GM18867 (cell line): Measurements from ENCODE around the gene PTPRN2.

ENCODE experiments used
- ATAC-seq: cut with Tn5 transposase; IDR thresholded peaks from one replicate; pipeline ENCODE4 v1.9.1; 2021; ENCODE audit warnings: mild to moderate bottlenecking, moderate library complexity; ENCODE audit not compliant: unreplicated experiment

Gene PTPRN2

DNA sequence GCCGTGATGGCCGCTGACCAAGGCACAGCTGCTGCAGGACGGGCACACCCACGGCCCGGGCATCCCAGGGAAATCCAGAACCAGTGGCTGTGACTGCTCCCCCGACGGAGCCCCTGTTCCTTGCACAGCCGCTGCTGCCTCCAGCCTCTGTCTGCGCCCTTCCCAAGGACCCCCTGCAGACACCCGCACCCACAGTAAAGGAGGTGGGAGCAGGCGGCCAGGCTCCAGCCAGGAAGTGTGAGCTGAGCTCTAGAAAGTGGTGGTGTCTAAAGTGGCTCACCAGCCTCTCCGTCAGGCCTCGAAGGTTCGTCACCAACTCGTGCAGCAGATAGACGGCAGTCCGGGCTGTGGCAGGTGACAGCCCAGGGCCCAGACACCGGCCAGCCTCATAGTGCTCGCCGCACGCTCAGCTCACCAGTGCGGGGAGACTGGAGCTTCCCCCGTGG lies 944.1 kb downstream of the PTPRN2 start:
- ATAC-seq = no peak

DNA sequence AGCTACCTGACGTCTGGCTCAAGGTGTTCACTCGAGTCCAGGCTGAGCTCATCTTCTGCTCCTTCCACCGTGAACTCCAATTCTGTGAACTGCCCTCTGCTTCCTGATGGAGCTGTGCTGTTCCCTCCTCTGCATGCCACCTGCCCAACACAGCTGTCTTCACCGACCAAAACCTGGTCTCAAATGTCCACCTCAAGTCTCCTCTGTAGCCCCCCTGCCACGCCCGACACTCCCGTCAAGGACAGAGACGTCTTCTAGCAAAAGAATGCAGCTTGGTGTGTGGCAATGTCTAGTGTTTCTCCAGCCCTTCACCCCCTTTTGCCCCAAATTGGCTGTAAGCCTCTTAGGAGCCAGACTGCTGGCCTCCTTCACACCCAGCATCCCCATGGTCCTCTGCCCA lies 945.8 kb downstream of the PTPRN2 start:
- ATAC-seq = no peak

DNA sequence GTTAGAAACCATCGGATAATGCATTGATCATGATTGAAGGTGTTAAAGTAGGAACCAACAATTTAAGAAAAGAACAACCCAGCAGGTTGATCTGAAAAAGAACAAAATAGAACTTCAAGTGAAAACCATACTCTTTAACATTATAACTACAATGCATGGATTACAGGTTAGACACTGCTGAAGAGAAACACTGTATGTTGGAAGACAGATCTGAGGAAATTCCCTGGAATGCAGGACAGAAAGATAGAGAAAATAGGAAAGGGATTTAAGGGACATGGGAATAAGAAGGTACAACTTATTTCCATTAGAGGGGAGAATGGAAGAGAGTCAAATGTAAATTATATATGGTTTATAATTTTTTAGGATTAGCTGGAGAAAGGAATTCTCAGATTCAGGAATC lies 947.5 kb downstream of the PTPRN2 start:
- no peak for ATAC-seq

DNA sequence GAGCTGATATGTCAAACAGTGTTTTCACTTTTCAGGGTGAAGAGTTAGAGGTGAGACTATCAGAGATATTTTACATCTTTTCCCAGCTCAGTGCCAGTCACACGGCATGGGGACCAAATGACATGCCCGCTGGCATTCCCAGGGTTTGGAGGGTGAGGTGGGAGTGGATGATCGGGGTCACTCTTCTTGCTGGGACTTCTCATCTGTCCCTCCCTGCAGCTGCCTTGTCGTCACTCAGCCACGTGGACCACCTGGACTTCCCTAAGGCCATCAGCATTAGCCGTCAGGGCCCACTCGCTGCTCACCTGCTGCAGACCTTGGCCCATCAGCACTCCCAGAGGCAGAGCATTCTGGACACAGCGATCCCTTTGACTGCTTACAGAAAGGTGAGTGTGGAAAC lies 949.1 kb downstream of the PTPRN2 start:
- no peak for ATAC-seq

DNA sequence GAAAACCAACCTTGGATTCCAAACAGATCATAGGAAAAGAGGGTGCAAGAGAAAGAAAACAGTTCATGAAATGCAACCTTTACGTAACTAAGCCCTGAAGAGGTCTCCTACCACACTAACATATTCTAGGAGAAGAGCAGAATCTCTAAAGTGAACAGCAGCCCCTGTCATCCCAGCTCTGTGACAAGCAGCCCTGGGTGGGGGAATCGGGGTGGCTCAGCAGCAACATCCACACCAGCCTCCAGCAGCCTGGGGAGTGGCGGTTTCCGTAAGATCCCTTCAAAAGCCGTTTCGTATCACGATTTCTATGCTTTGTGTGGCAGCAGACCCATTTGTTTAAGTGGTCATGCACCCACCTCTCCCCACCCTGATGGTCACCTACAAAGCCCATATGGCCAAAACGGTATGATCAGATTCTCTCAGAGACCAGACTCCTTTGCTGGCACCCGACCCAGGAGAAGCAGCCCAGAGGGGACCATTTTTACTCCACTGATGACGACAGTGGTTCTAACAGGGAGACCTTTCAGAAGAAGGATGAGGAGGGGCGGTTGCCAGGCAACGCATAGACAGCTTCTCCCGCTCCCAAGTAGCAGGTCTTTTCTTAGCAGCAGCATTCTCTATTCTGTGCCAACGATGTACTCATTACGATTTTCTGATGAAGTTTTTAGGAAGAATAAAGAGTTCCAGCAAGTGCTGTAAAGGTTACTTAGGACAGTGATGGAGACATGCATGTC lies 950.2 kb downstream of the PTPRN2 start:
- no peak for ATAC-seq

DNA sequence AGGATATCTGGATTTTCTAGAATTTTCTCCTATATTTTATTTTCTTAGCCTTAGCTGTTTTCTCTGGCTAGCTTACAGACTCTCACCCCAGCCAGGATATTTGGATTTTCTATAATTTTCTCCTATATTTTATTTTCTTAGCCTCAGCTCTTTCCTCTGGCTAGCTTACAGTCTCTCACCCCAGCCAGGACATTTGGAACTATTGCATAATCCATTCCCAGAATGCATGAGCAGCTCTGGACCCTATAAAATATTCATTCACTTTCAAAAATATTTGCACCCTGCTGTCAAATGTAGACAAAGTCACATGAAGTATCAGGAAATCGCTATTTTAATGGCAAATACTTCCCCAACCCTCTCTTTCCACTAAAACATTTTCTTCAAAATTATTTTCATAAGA lies 952.0 kb downstream of the PTPRN2 start:
- no peak for ATAC-seq

DNA sequence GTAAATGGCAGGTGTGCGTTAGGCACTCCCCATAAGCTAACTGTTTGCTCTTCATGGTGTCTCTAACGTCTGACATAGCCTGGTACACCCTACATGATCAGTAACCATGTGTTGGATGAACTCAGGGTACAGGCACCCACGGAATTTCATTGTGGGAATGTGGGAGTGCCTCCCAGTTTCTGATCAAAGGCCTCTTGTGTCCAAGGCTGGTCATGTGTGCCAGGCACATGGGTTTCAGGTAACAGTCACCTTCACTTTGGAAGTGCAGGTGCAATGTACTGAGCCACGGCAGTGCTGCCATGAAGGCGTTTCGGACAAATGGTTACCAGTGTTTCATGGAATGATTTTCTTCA lies 952.5 kb downstream of the PTPRN2 start:
- ATAC-seq = no peak

DNA sequence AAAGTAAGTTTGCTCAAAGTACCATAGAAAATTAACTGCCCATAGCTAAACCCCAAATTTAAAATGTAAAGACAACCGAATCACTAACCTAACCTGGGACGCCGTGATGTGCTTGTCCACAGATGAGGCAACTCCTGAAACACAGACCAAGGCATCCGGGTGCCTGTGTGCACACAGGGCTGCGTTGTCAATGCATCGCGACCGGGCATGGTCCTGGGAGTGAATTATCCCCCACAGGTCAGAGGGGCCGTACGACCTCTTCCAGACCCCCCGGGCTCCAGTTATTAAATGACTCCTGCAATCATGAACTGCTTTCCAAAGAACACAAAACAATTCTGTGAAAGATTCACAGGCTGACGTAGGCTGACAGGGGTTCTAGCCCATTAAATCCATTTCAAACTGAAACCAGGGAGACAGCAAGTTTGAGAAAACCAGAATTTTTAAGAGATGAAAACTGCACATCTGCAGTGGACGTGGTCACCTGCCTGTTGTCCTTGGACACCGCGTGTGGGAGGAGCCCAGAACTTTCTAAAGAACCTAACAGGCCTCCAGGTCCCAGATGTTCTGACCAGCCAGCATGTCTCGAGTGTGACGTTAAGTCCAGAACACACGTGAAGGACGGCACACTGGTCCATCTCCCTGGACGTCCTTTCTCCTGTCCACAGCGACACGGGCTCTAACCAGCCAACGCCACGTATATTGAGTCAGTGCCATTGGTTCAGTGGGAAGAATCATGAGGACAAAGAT lies 953.0 kb downstream of the PTPRN2 start:
- ATAC-seq = no peak

DNA sequence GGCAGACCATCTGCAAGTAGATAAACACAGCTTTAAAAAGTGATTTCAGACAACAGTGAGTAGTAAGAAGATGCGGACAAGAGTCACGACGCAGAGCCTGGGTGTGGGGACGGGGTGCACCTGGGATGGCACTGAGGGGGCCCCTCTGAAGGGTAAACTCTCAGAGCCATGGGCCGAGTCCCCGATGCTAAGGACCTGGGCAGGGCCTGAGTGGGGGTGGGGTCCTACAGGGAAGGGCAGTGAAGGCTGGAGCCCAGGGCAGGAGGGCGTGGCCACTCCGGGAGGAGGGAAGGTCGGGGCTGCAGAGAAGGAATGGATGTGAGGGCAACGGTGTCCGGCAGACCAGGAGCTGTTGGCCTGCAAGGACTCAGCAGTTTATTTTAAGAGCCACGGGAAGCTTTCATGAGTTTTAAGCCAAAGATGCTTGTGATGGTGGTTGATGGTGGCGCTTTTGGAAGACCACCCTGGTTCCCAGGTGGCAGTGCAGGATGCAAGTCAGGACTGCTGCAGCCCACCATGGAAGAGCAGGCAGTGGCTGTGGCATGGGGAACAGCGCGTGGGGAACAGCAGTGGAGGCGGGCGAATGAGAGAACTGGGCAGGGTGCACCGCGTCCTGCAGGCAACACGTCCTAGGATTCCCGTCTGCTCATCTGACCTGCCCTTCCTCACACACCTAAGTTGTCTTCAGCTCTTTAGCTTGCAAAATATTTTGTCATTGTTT lies 954.0 kb downstream of the PTPRN2 start:
- no peak for ATAC-seq

DNA sequence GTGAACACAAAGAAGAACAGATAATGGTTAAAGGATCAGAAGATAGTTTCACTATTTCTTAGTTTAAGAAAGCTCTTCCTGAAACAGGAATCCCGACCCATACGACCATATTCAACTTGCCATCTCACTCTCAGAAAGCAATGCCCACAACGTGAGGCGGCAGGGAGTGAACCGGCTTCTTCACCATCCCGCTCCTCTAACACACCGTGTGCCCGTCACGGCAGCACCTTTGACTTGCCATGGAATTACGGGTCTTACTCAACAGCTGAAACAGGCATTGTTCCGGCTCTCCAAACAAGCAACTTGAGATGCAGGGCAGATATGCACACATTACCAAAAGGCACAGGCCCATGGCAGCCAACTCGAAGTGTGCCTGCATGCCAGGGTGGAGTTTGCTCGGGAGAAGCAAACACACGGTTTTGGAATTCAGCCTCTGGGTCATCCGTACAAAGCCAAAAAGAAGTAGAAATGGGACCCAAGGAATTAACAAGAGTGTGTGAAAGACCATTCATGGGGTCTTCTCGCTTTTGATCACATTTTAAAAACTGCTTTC lies 957.2 kb downstream of the PTPRN2 start:
- no peak for ATAC-seq

DNA sequence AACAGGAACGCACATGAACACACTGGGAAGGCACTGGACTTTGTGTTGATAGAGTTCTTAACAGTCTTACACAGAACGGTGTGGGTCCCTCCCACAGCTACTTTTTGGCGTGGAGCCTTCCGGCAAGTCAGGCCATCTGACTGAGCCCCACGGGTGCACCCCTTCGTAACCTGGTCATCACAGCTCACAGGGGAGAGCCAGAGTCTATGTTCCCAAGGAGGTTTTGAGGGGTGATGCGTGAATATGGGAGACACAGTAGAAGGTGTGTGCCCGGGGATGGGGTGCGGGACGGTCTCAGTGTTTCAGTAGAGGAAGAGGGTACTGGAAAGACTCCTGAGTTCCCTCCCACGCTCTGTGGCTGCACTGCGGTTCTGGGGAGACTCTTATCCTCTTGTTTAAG lies 959.2 kb downstream of the PTPRN2 start:
- no peak for ATAC-seq

DNA sequence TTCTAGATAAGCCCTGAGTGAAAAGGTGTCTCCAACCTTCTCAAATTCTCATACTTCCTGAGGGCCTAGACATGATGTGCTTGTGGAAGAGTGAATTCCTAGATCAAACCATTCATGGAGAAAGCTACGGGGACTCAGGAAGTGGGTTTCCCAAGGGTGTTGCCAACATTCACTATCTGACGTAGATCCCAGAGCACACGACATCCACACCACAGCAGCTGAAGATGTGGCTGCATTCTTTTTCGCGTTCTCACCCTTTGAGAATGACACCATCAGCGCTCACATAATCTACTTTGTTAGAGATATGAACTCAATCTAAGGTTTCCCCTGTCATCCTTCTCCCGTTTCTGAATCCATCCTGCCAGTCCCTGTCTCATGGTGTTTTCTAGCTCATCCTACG lies 960.0 kb downstream of the PTPRN2 start:
- no peak for ATAC-seq

DNA sequence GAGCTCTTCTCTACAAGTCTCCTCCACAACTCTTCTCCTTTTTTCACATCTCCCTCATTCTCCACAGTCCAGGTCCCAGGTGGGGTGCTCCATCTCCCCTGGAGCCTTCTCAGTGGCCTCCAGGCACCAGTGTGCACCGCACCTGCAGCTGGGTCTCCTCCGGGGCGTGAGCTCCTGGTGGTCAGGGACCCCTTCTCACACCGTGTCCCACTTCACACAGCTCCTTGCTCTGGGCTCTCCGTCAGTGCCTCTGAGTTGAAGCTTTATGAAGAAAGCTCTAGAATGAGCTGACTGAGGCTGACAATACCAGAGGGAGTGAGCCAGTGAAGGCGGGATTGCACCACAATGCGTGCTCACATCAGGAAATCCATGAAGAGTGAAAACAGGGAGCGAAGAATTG lies 960.6 kb downstream of the PTPRN2 start:
- ATAC-seq = no peak

DNA sequence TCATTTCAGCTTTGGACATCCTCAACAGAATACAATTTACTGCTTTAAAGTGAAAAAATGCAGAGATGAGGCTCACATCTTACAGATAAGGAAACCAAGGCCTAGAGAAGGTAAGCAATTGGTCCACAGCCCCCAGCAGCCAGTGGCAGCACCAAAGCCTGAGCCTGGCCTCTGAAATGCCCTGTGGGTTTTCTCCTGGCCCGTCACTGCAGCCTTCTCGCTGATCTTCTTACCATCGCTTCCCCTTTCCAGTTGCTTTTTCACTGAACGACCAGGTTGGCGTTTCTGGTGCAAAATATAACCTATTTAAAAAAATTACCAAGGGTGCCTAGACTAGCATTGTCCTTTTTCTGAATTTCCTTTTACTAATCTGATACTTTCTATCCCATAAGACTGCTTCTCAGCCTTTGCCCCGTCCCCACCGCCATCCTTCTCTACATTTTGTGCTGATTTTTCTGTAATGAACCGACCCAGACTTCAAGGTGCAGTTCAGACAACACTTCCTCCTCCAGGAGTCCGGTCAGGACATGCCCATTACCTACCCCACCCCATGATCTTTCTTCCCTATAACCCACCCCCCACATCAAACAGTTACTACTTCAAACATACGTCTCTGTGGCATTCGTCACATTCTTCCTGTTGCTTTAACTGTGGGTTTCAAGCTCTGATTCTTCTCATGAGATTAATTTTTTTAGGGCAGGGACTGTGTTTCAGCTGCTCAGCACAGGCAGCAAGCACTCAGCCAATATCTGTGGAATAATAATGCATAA lies 961.5 kb downstream of the PTPRN2 start:
- no peak for ATAC-seq

DNA sequence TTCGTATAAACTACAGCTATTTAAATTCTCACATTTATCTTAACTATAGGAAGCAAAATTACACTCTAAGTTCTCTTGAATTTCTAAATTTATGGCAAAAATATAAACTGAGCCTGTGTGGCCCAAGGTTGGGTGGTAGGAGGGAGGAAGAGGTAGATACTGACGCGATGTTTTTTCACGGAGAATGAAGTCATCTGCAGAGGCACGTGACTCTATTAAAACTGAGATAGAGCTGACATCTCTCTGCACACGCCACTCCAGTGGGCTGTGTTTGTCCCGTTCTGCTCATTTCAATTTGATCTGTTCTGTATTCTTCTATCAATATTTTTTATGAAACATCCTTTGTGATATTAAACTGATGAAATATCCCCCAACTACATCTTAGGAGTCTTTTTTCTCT lies 964.1 kb downstream of the PTPRN2 start:
- ATAC-seq = no peak

DNA sequence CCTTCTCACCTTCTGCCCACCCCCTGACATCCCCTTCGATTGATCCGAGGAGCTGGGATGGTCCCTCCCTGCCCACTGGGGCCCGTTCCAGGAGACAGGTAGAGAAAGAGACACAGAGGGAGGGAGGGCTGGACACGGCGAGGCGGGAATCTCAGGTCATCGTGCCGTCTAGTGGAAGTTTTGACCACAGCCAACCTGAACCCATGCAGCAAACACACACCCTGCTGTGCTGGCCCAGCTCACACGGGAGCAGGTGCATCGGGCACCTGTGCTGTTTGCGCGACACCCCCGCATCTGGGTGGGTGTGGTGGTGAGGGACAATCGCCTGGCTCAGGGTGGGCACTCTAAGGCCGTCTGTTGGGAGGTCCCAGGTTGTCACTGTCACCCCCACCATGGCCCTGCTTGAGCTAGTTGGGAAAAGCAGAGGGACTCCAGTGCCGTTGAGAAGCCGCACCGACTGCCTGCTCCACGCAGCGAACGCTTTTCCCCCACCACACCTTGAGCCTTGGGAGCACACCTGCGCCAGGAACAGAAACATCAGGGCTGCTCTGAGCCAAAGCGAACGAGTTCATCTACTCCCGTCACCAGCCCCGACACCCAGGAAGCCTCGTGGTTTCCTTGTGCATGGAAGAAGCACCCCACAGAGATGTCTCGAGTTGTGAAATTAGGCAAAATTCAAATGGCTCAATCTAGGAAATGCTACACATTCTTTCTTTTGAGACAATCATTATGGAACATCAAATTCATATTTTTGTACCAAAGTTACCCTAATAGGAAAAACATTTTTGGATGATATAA lies 965.0 kb downstream of the PTPRN2 start:
- ATAC-seq = no peak

DNA sequence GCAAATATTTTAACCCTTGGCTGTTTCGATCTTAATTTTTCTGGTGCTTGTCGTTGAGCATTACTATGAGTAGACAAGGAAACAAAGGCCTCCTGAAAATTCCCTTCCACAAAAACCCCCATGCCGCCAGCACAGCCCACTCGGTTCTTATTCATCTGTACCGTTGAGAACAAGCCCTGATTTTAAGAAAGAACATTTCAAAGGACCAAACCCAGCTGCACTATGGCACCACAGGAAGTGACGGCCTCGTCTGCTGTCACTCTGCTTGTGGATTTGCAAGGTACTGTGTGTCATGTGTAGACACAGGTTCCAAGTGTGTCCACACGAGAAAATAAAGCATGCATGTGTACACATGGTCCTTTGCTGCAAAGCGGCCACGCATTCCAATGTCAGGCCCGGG lies 965.6 kb downstream of the PTPRN2 start:
- no peak for ATAC-seq

DNA sequence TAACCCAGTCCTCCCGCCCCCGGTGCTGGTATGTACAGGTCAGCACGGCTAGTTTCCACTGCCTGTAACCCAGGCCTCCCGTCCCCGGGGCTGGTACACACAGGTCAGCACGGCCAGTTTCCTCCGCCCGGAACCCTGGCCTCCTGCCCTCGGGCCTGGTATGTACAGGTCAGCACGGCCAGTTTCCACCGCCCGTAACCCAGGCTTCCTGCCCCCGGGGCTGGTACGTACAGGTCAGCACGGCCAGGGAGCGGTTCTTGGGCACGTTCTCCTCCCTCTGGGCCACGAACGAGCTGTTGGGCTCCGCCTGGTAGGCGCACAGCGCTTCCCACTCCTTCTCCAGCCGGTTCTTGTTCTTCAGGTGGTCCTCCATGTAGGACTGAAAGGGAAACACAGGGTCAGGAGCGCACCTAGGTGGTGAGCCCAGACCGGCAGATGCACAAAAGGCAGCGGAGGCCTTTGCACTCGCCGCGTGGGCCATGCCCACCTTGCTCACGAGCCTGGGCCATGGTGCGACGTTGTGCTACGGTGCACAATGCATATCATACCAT lies 966.4 kb downstream of the PTPRN2 start:
- no peak for ATAC-seq

DNA sequence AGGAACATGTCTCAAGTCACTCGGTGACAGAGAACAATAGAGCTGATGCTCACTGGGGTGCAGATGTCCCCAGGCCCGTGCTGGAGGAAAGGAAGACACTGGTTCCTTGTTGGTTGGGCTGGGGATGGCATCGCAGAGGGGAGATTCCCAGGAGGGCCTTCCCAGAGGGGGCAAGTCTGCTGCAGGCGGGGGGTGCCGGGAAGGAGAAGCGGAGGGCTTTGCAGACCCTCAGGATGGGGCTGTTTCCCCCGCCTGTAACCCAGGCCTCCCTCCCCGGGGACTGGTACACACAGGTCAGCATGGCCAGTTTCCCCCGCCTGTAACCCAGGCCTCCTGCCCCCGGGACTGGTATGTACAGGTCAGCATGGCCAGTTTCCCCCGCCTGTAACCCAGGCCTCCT lies 967.0 kb downstream of the PTPRN2 start:
- no peak for ATAC-seq
